ENCODE data around the gene AK4. TPM values are rescaled to one million over a fixed set of nuclear protein-coding genes. Genes with fewer than 3 reads are reported as not detected.

The AK4 gene
- total and polyA plus RNA-seq, 2 donors = 5.9 to 11.5 TPM

- Histone ChIP-seq H3K4me1 (ENCODE audit: control insufficient read depth in 2 of 2, insufficient read depth in 2 of 2, low read length in 2 of 2) (peaks cover 0 to 3% of the 10 kb centered on the region in 2 donors), H3K4me3 (ENCODE audit: low read length in 2 of 2) (no peak overlapping the region), H3K36me3 (ENCODE audit: control insufficient read depth in 2 of 2, insufficient read depth in 2 of 2, low read length in 1 of 2) (no peaks in the 10 kb centered on the region), H3K27me3 (ENCODE audit: control insufficient read depth in 2 of 2, insufficient read depth in 1 of 2, low read length in 1 of 2) (no peaks in the 10 kb centered on the region), H3K27ac (ENCODE audit: low read depth in 1 of 2, low read length in 1 of 2) (no peak overlapping the region), H3K9me3 (ENCODE audit: control insufficient read depth in 2 of 2, insufficient read depth in 1 of 2, low read length in 1 of 2) (no peaks in the 10 kb centered on the region)
- 96% methylated on average over 4 of the region's 4 CpGs for WGBS
- DNase-seq (ENCODE audit: low read depth in 6 of 9, low spot score in 9 of 9) = no peak
Observed at GRCh38 chr1:65177457-65177856, 29.5 kb downstream of the AK4 start.

- Histone ChIP-seq H3K27ac (ENCODE audit: low read depth in 1 of 2, low read length in 1 of 2) (no peak overlapping the region), H3K4me1 (ENCODE audit: control insufficient read depth in 2 of 2, insufficient read depth in 2 of 2, low read length in 2 of 2) (peaks cover 0 to 3% of the 10 kb centered on the region in 2 donors), H3K9me3 (ENCODE audit: control insufficient read depth in 2 of 2, insufficient read depth in 1 of 2, low read length in 1 of 2) (no peaks in the 10 kb centered on the region), H3K27me3 (ENCODE audit: control insufficient read depth in 2 of 2, insufficient read depth in 1 of 2, low read length in 1 of 2) (no peaks in the 10 kb centered on the region), H3K4me3 (ENCODE audit: low read length in 2 of 2) (no peak overlapping the region), H3K36me3 (ENCODE audit: control insufficient read depth in 2 of 2, insufficient read depth in 2 of 2, low read length in 1 of 2) (no peaks in the 10 kb centered on the region)
- DNase-seq (ENCODE audit: low read depth in 6 of 9, low spot score in 9 of 9) = no peak
- 95% methylated on average over 5 of the region's 5 CpGs for WGBS
Observed at GRCh38 chr1:65178235-65178634, 30.2 kb downstream of the AK4 start.

GRCh38 chr1:65179148-65179547, 31.1 kb downstream of the AK4 start:
- no peak overlapping the region for H3K27ac ChIP-seq (ENCODE audit: low read depth in 1 of 2, low read length in 1 of 2)
- no peaks in the 10 kb centered on the region for H3K27me3 ChIP-seq (ENCODE audit: control insufficient read depth in 2 of 2, insufficient read depth in 1 of 2, low read length in 1 of 2)
- no peak overlapping the region for H3K4me3 ChIP-seq (ENCODE audit: low read length in 2 of 2)
- DNase-seq (ENCODE audit: low read depth in 6 of 9, low spot score in 9 of 9) = no peak
- H3K9me3 ChIP-seq (ENCODE audit: control insufficient read depth in 2 of 2, insufficient read depth in 1 of 2, low read length in 1 of 2) = no peaks in the 10 kb centered on the region
- H3K4me1 ChIP-seq (ENCODE audit: control insufficient read depth in 2 of 2, insufficient read depth in 2 of 2, low read length in 2 of 2) = peaks cover 0 to 3% of the 10 kb centered on the region in 2 donors
- 88% methylated on average over 1 of the region's 1 CpG for WGBS
- no peaks in the 10 kb centered on the region for H3K36me3 ChIP-seq (ENCODE audit: control insufficient read depth in 2 of 2, insufficient read depth in 2 of 2, low read length in 1 of 2)

GRCh38 chr1:65180977-65181376, 33.0 kb downstream of the AK4 start:
- no peak overlapping the region for H3K4me3 ChIP-seq (ENCODE audit: low read length in 2 of 2)
- no peaks in the 10 kb centered on the region for H3K9me3 ChIP-seq (ENCODE audit: control insufficient read depth in 2 of 2, insufficient read depth in 1 of 2, low read length in 1 of 2)
- no peaks in the 10 kb centered on the region for H3K4me1 ChIP-seq (ENCODE audit: control insufficient read depth in 2 of 2, insufficient read depth in 2 of 2, low read length in 2 of 2)
- 97% methylated on average over 1 of the region's 1 CpG for WGBS
- no peak for DNase-seq (ENCODE audit: low read depth in 6 of 9, low spot score in 9 of 9)
- H3K27me3 ChIP-seq (ENCODE audit: control insufficient read depth in 2 of 2, insufficient read depth in 1 of 2, low read length in 1 of 2) = no peaks in the 10 kb centered on the region
- H3K27ac ChIP-seq (ENCODE audit: low read depth in 1 of 2, low read length in 1 of 2) = no peak overlapping the region
- no peaks in the 10 kb centered on the region for H3K36me3 ChIP-seq (ENCODE audit: control insufficient read depth in 2 of 2, insufficient read depth in 2 of 2, low read length in 1 of 2)

GRCh38 chr1:65182658-65183268, 34.8 kb downstream of the AK4 start:
- no peak for DNase-seq (ENCODE audit: low read depth in 6 of 9, low spot score in 9 of 9)
- no peaks in the 10 kb centered on the region for H3K27me3 ChIP-seq (ENCODE audit: control insufficient read depth in 2 of 2, insufficient read depth in 1 of 2, low read length in 1 of 2)
- no peak overlapping the region for H3K27ac ChIP-seq (ENCODE audit: low read depth in 1 of 2, low read length in 1 of 2)
- no peaks in the 10 kb centered on the region for H3K36me3 ChIP-seq (ENCODE audit: control insufficient read depth in 2 of 2, insufficient read depth in 2 of 2, low read length in 1 of 2)
- 72% methylated on average over 2 of the region's 2 CpGs for WGBS
- no peaks in the 10 kb centered on the region for H3K9me3 ChIP-seq (ENCODE audit: control insufficient read depth in 2 of 2, insufficient read depth in 1 of 2, low read length in 1 of 2)
- H3K4me3 ChIP-seq (ENCODE audit: low read length in 2 of 2) = no peak overlapping the region
- H3K4me1 ChIP-seq (ENCODE audit: control insufficient read depth in 2 of 2, insufficient read depth in 2 of 2, low read length in 2 of 2) = no peaks in the 10 kb centered on the region

- Histone ChIP-seq H3K4me3 (ENCODE audit: low read length in 2 of 2) (no peak overlapping the region), H3K27me3 (ENCODE audit: control insufficient read depth in 2 of 2, insufficient read depth in 1 of 2, low read length in 1 of 2) (no peaks in the 10 kb centered on the region), H3K4me1 (ENCODE audit: control insufficient read depth in 2 of 2, insufficient read depth in 2 of 2, low read length in 2 of 2) (no peaks in the 10 kb centered on the region), H3K36me3 (ENCODE audit: control insufficient read depth in 2 of 2, insufficient read depth in 2 of 2, low read length in 1 of 2) (no peaks in the 10 kb centered on the region), H3K9me3 (ENCODE audit: control insufficient read depth in 2 of 2, insufficient read depth in 1 of 2, low read length in 1 of 2) (no peaks in the 10 kb centered on the region), H3K27ac (ENCODE audit: low read depth in 1 of 2, low read length in 1 of 2) (no peak overlapping the region)
- WGBS = 95% methylated on average over 2 of the region's 2 CpGs
- DNase-seq (ENCODE audit: low read depth in 6 of 9, low spot score in 9 of 9) = no peak
Observed at GRCh38 chr1:65189576-65190115, 41.6 kb downstream of the AK4 start.

GRCh38 chr1:65190229-65190628, 42.2 kb downstream of the AK4 start:
- Histone ChIP-seq H3K9me3 (ENCODE audit: control insufficient read depth in 2 of 2, insufficient read depth in 1 of 2, low read length in 1 of 2) (no peaks in the 10 kb centered on the region), H3K27me3 (ENCODE audit: control insufficient read depth in 2 of 2, insufficient read depth in 1 of 2, low read length in 1 of 2) (no peaks in the 10 kb centered on the region), H3K27ac (ENCODE audit: low read depth in 1 of 2, low read length in 1 of 2) (no peak overlapping the region), H3K4me1 (ENCODE audit: control insufficient read depth in 2 of 2, insufficient read depth in 2 of 2, low read length in 2 of 2) (no peaks in the 10 kb centered on the region), H3K4me3 (ENCODE audit: low read length in 2 of 2) (no peak overlapping the region), H3K36me3 (ENCODE audit: control insufficient read depth in 2 of 2, insufficient read depth in 2 of 2, low read length in 1 of 2) (no peaks in the 10 kb centered on the region)
- 54% methylated on average over 4 of the region's 4 CpGs for WGBS
- no peak for DNase-seq (ENCODE audit: low read depth in 6 of 9, low spot score in 9 of 9)

GRCh38 chr1:65193129-65193695, 45.2 kb downstream of the AK4 start:
- H3K27me3 ChIP-seq (ENCODE audit: control insufficient read depth in 2 of 2, insufficient read depth in 1 of 2, low read length in 1 of 2) = no peaks in the 10 kb centered on the region
- H3K4me1 ChIP-seq (ENCODE audit: control insufficient read depth in 2 of 2, insufficient read depth in 2 of 2, low read length in 2 of 2) = no peaks in the 10 kb centered on the region
- no peak for DNase-seq (ENCODE audit: low read depth in 6 of 9, low spot score in 9 of 9)
- H3K27ac ChIP-seq (ENCODE audit: low read depth in 1 of 2, low read length in 1 of 2) = no peak overlapping the region
- H3K9me3 ChIP-seq (ENCODE audit: control insufficient read depth in 2 of 2, insufficient read depth in 1 of 2, low read length in 1 of 2) = no peaks in the 10 kb centered on the region
- WGBS = 94% methylated on average over 5 of the region's 5 CpGs
- H3K36me3 ChIP-seq (ENCODE audit: control insufficient read depth in 2 of 2, insufficient read depth in 2 of 2, low read length in 1 of 2) = no peaks in the 10 kb centered on the region
- H3K4me3 ChIP-seq (ENCODE audit: low read length in 2 of 2) = no peak overlapping the region

- Histone ChIP-seq H3K27ac (ENCODE audit: low read depth in 1 of 2, low read length in 1 of 2) (peak overlapping the region in 1 of 2 donors; percentile 26), H3K9me3 (ENCODE audit: control insufficient read depth in 2 of 2, insufficient read depth in 1 of 2, low read length in 1 of 2) (no peaks in the 10 kb centered on the region), H3K4me3 (ENCODE audit: low read length in 2 of 2) (no peak overlapping the region), H3K27me3 (ENCODE audit: control insufficient read depth in 2 of 2, insufficient read depth in 1 of 2, low read length in 1 of 2) (no peaks in the 10 kb centered on the region), H3K4me1 (ENCODE audit: control insufficient read depth in 2 of 2, insufficient read depth in 2 of 2, low read length in 2 of 2) (no peaks in the 10 kb centered on the region), H3K36me3 (ENCODE audit: control insufficient read depth in 2 of 2, insufficient read depth in 2 of 2, low read length in 1 of 2) (no peaks in the 10 kb centered on the region)
- DNase-seq (ENCODE audit: low read depth in 6 of 9, low spot score in 9 of 9) = no peak
- WGBS = 93% methylated on average over 9 of the region's 9 CpGs
Observed at GRCh38 chr1:65195495-65196417, 47.8 kb downstream of the AK4 start.
